ENCODE measurements around the gene SLIT1. TPM values are rescaled to one million over a fixed set of nuclear protein-coding genes. Genes with fewer than 3 reads are reported as not detected.

SLIT1 gene
- total RNA-seq, 1 experiment from 2014 or later = 0.41 TPM

DNA sequence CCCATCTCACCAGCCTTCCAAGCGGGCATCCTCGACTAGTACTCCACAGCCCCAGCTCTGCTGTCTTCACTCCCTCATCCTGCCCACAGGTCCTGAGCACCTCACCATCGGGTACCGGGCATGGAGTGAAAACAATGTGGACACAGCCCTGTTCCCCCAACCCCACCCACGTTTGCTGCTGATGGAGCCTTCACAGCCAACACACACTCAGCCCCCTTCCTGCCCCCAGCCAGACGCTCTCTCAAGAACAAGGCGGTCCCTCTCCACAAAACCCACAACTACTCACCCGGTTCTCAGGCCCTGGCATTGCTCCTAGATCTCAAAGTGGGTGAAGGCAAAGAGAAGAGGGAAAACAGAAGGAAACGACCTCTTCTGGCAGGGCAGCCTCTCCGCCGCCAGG is 56.1 kb downstream of the SLIT1 start:
- Mint-ChIP-seq H3K4me3 (ENCODE audit: unreplicated experiment) (no peak overlapping the region), H3K27ac (ENCODE audit: unreplicated experiment) (no peak overlapping the region), H3K9me3 (ENCODE audit: unreplicated experiment) (no peaks in the 10 kb centered on the region), H3K27me3 (ENCODE audit: insufficient read depth, unreplicated experiment) (peaks cover 16% of the 10 kb centered on the region), H3K4me1 (ENCODE audit: low read depth, unreplicated experiment) (no peaks in the 10 kb centered on the region), H3K36me3 (ENCODE audit: insufficient read depth, unreplicated experiment) (no peaks in the 10 kb centered on the region)
- intact Hi-C loops (cut with micrococcal nuclease; ENCODE audit: unreplicated experiment) = no loop called here
- TF ChIP-seq, protein P1, sequence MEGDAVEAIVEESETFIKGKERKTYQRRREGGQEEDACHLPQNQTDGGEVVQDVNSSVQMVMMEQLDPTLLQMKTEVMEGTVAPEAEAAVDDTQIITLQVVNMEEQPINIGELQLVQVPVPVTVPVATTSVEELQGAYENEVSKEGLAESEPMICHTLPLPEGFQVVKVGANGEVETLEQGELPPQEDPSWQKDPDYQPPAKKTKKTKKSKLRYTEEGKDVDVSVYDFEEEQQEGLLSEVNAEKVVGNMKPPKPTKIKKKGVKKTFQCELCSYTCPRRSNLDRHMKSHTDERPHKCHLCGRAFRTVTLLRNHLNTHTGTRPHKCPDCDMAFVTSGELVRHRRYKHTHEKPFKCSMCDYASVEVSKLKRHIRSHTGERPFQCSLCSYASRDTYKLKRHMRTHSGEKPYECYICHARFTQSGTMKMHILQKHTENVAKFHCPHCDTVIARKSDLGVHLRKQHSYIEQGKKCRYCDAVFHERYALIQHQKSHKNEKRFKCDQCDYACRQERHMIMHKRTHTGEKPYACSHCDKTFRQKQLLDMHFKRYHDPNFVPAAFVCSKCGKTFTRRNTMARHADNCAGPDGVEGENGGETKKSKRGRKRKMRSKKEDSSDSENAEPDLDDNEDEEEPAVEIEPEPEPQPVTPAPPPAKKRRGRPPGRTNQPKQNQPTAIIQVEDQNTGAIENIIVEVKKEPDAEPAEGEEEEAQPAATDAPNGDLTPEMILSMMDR (IDR thresholded peaks at IDR 0.05; ENCODE audit: insufficient read depth in 1 of 2, low read depth in 1 of 2, low read length in 1 of 2, severe bottlenecking in 1 of 2, unreplicated experiment in 1 of 2) = no peak
- POLR2A ChIA-PET = no interaction called here
- no TSS peak for BruUV-seq (replicated peaks)
- no peaks in the 10 kb centered on the region; the same call in 1 of the 2 replicates for H3K27me3 ChIP-seq (replicated peaks; ENCODE audit: control insufficient read depth, insufficient read depth, low read length)
- H3K4me1 ChIP-seq = no peaks in the 10 kb centered on the region
- DNase-seq = no peak
- CTCF ChIA-PET = no interaction called here
- no peaks in the 10 kb centered on the region for H3K36me3 ChIP-seq (ENCODE audit: control insufficient read depth, insufficient read depth, low read length)
- no peak overlapping the region for H3K4me3 ChIP-seq (ENCODE audit: low read depth, low read length)
- no peaks in the 10 kb centered on the region for H3K9me3 ChIP-seq

DNA sequence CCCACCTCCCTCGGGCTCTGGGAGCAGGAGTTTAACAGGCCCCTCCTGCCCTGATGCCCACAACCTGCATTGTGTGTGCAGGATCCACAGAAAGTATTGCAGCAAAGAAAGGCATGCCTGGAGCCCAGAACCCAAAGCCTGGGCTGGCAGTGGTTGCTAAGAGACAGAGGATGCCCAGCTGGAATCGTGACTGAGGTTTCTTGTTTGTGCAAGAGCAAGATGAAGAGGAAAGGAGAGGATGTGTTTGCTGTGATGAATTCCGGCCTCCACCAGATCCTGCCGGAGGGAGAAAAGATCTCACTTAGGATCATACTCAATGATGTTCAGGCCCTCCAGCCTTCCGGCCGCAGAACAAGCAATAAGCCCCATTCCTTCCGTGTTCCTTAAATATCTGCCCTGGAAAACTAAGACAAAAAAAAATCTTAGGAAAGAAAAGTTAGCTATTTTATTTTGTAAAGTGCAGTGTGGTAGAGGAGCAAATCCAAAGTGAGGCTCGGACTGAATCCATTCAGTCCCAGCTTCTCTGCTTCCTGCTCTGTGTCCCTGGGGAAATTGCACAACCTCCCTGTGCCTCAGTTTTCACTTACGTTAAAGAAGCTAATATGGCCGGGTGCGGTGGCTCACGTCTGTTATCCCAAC is 57.1 kb downstream of the SLIT1 start:
- POLR2A ChIA-PET = no interaction called here
- H3K4me3 ChIP-seq (ENCODE audit: low read depth, low read length) = no peak overlapping the region
- no peak for DNase-seq
- peaks cover 19% of the 10 kb centered on the region for H3K27me3 Mint-ChIP-seq (ENCODE audit: insufficient read depth, unreplicated experiment)
- H3K4me1 Mint-ChIP-seq (ENCODE audit: low read depth, unreplicated experiment) = no peaks in the 10 kb centered on the region
- no peaks in the 10 kb centered on the region for H3K9me3 ChIP-seq
- no peaks in the 10 kb centered on the region for H3K36me3 Mint-ChIP-seq (ENCODE audit: insufficient read depth, unreplicated experiment)
- BruUV-seq (replicated peaks) = no TSS peak
- H3K27me3 ChIP-seq (replicated peaks; ENCODE audit: control insufficient read depth, insufficient read depth, low read length) = no peaks in the 10 kb centered on the region; the same call in 1 of the 2 replicates
- no peak overlapping the region for H3K27ac Mint-ChIP-seq (ENCODE audit: unreplicated experiment)
- no peaks in the 10 kb centered on the region for H3K36me3 ChIP-seq (ENCODE audit: control insufficient read depth, insufficient read depth, low read length)
- intact Hi-C loops (cut with micrococcal nuclease; ENCODE audit: unreplicated experiment) = no loop called here
- no peaks in the 10 kb centered on the region for H3K9me3 Mint-ChIP-seq (ENCODE audit: unreplicated experiment)
- CTCF ChIA-PET = no interaction called here
- TF ChIP-seq, protein P1 (IDR thresholded peaks at IDR 0.05; ENCODE audit: insufficient read depth in 1 of 2, low read depth in 1 of 2, low read length in 1 of 2, severe bottlenecking in 1 of 2, unreplicated experiment in 1 of 2) = no peak
- no peak overlapping the region for H3K4me3 Mint-ChIP-seq (ENCODE audit: unreplicated experiment)
- H3K4me1 ChIP-seq = no peaks in the 10 kb centered on the region

DNA sequence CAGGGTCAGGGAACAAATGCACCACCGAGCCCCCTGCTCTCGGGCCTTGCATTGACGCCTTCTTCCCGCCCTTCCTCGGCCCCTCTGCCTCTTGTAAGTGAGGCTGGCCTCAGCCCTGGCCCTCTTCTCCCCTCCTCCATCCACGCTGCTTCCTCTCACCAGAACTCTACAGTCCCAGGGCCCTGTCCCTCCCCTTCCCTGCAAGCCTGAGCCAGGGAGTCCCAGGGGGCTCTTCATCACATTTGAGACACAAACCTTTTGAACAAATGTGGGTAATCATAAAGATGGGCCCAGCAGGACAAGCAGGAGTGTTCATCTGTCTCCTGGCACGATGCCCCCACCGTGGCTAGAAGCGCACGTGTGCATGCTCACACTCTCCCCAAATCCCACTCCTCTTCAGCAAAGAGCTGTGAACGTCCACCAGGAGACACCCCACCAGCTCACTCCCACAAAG is 57.7 kb downstream of the SLIT1 start:
- H3K9me3 Mint-ChIP-seq (ENCODE audit: unreplicated experiment) = no peaks in the 10 kb centered on the region
- DNase-seq = no peak
- no peaks in the 10 kb centered on the region for H3K36me3 ChIP-seq (ENCODE audit: control insufficient read depth, insufficient read depth, low read length)
- no peaks in the 10 kb centered on the region for H3K36me3 Mint-ChIP-seq (ENCODE audit: insufficient read depth, unreplicated experiment)
- POLR2A ChIA-PET = no interaction called here
- H3K27me3 ChIP-seq (replicated peaks; ENCODE audit: control insufficient read depth, insufficient read depth, low read length) = no peaks in the 10 kb centered on the region; the same call in 1 of the 2 replicates
- H3K27me3 Mint-ChIP-seq (ENCODE audit: insufficient read depth, unreplicated experiment) = peaks cover 19% of the 10 kb centered on the region
- intact Hi-C loops (cut with micrococcal nuclease; ENCODE audit: unreplicated experiment) = no loop called here
- CTCF ChIA-PET = no interaction called here
- no peaks in the 10 kb centered on the region for H3K4me1 ChIP-seq
- H3K27ac Mint-ChIP-seq (ENCODE audit: unreplicated experiment) = no peak overlapping the region
- no TSS peak for BruUV-seq (replicated peaks)
- no peaks in the 10 kb centered on the region for H3K4me1 Mint-ChIP-seq (ENCODE audit: low read depth, unreplicated experiment)
- TF ChIP-seq, protein P1 (IDR thresholded peaks at IDR 0.05; ENCODE audit: insufficient read depth in 1 of 2, low read depth in 1 of 2, low read length in 1 of 2, severe bottlenecking in 1 of 2, unreplicated experiment in 1 of 2) = no peak
- H3K4me3 Mint-ChIP-seq (ENCODE audit: unreplicated experiment) = no peak overlapping the region
- no peak overlapping the region for H3K4me3 ChIP-seq (ENCODE audit: low read depth, low read length)
- H3K9me3 ChIP-seq = no peaks in the 10 kb centered on the region

All from Caco-2 (cell line).